ENCODE data around the gene PYGM. TPM values are rescaled to one million over a fixed set of nuclear protein-coding genes. Genes with fewer than 3 reads are reported as not detected.

The PYGM gene
- total and polyA plus RNA-seq, 2 of the 13 experiments (the other 11 are each of a cell fraction or from before 2014, with no cell fraction given): 0.11 to 0.12 TPM

GRCh38 chr11:64778223-64778472 lies 18.4 kb upstream of the PYGM start (continued):
- TF ChIP-seq ZFY (CRISPR knock-in tag; IDR thresholded peaks at IDR 0.05) (no peak), ZNF451 (CRISPR knock-in tag; IDR thresholded peaks at IDR 0.05) (no peak), MXD3 (CRISPR knock-in tag; IDR thresholded peaks at IDR 0.05) (0 out of 2 replicates have a peak, but pooled peaks have one; percentile 45), ZNF354B (CRISPR knock-in tag; IDR thresholded peaks at IDR 0.05) (no peak), CBFB (CRISPR knock-in tag; IDR thresholded peaks at IDR 0.05) (no peak), ELF4 (CRISPR knock-in tag; IDR thresholded peaks at IDR 0.05; ENCODE audit: borderline replicate concordance) (no peak), ZNF510 (CRISPR knock-in tag; IDR thresholded peaks at IDR 0.05; ENCODE audit: low read depth) (no peak), GATAD1 (CRISPR knock-in tag; IDR thresholded peaks at IDR 0.05) (no peak), PTBP1 (IDR thresholded peaks at IDR 0.05; ENCODE audit: low read depth, low read length, poor library complexity, severe bottlenecking) (no peak), ZMAT5 (CRISPR knock-in tag; IDR thresholded peaks at IDR 0.05; ENCODE audit: borderline replicate concordance, low read depth) (no peak), ZNF749 (CRISPR knock-in tag; IDR thresholded peaks at IDR 0.05; ENCODE audit: borderline replicate concordance) (no peak), ZNF503 (CRISPR knock-in tag; IDR thresholded peaks at IDR 0.05) (no peak), ATAD3A (CRISPR knock-in tag; IDR thresholded peaks at IDR 0.05) (no peak), LBX2 (CRISPR knock-in tag; IDR thresholded peaks at IDR 0.05; ENCODE audit: borderline replicate concordance) (no peak), ZNF24 (IDR thresholded peaks at IDR 0.05) (no peak), ZNF772 (CRISPR knock-in tag; IDR thresholded peaks at IDR 0.05) (no peak), NFRKB (IDR thresholded peaks at IDR 0.05) (no peak), ELF3 (CRISPR knock-in tag; IDR thresholded peaks at IDR 0.05) (no peak), HIVEP1 (CRISPR knock-in tag; IDR thresholded peaks at IDR 0.05) (no peak), ZSCAN31 (CRISPR knock-in tag; IDR thresholded peaks at IDR 0.05; ENCODE audit: low read depth) (no peak), SMAD3 (CRISPR knock-in tag; IDR thresholded peaks at IDR 0.05) (no peak)
- TF ChIP-seq, protein P1, sequence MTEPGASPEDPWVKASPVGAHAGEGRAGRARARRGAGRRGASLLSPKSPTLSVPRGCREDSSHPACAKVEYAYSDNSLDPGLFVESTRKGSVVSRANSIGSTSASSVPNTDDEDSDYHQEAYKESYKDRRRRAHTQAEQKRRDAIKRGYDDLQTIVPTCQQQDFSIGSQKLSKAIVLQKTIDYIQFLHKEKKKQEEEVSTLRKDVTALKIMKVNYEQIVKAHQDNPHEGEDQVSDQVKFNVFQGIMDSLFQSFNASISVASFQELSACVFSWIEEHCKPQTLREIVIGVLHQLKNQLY (CRISPR knock-in tag; IDR thresholded peaks at IDR 0.05): no peak
- TF ChIP-seq, protein P2, sequence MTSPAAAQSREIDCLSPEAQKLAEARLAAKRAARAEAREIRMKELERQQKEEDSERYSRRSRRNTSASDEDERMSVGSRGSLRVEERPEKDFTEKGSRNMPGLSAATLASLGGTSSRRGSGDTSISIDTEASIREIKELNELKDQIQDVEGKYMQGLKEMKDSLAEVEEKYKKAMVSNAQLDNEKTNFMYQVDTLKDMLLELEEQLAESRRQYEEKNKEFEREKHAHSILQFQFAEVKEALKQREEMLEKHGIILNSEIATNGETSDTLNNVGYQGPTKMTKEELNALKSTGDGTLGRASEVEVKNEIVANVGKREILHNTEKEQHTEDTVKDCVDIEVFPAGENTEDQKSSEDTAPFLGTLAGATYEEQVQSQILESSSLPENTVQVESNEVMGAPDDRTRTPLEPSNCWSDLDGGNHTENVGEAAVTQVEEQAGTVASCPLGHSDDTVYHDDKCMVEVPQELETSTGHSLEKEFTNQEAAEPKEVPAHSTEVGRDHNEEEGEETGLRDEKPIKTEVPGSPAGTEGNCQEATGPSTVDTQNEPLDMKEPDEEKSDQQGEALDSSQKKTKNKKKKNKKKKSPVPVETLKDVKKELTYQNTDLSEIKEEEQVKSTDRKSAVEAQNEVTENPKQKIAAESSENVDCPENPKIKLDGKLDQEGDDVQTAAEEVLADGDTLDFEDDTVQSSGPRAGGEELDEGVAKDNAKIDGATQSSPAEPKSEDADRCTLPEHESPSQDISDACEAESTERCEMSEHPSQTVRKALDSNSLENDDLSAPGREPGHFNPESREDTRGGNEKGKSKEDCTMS (CRISPR knock-in tag; conservative IDR thresholded peaks at IDR 0.05): no peak
- TF ChIP-seq, protein P3, sequence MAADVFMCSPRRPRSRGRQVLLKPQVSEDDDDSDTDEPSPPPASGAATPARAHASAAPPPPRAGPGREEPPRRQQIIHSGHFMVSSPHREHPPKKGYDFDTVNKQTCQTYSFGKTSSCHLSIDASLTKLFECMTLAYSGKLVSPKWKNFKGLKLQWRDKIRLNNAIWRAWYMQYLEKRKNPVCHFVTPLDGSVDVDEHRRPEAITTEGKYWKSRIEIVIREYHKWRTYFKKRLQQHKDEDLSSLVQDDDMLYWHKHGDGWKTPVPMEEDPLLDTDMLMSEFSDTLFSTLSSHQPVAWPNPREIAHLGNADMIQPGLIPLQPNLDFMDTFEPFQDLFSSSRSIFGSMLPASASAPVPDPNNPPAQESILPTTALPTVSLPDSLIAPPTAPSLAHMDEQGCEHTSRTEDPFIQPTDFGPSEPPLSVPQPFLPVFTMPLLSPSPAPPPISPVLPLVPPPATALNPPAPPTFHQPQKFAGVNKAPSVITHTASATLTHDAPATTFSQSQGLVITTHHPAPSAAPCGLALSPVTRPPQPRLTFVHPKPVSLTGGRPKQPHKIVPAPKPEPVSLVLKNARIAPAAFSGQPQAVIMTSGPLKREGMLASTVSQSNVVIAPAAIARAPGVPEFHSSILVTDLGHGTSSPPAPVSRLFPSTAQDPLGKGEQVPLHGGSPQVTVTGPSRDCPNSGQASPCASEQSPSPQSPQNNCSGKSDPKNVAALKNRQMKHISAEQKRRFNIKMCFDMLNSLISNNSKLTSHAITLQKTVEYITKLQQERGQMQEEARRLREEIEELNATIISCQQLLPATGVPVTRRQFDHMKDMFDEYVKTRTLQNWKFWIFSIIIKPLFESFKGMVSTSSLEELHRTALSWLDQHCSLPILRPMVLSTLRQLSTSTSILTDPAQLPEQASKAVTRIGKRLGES (CRISPR knock-in tag; IDR thresholded peaks at IDR 0.05; ENCODE audit: borderline replicate concordance): no peak

Measured in HepG2 (cell line).